K562 (cell line): ENCODE results near the gene RNF215. TPM values are rescaled to one million over a fixed set of nuclear protein-coding genes. Genes with fewer than 3 reads are reported as not detected.
A peak's percentile ranks its signal among the peaks of the same experiment; 100 is the strongest.

ENCODE experiments used
- BHLHE40 ChIP-seq: IDR thresholded peaks from 2 replicates; pipeline ENCODE4 v1.6.1; 2011; ENCODE audit warnings: low read length, improper control_type of control experiment
- CCNT2 ChIP-seq: IDR thresholded peaks from 2 replicates; pipeline ENCODE4 v1.6.1; 2011; ENCODE audit warnings: borderline replicate concordance, low read depth, mild to moderate bottlenecking, moderate library complexity, mixed read lengths, low read length; ENCODE audit not compliant: insufficient read length; ENCODE audit errors: extremely low read depth
- E2F6 ChIP-seq, 2 experiments: IDR thresholded peaks; 2 replicates each; pipeline ENCODE4 v1.6.1; 2011; ENCODE audit warnings: borderline replicate concordance in 1 of 2, control low read depth in 1 of 2, low read depth in 1 of 2, low read length in 1 of 2, mild to moderate bottlenecking in 1 of 2, mixed read lengths in 1 of 2, moderate library complexity in 1 of 2; ENCODE audit not compliant: insufficient read depth in 1 of 2, insufficient read length in 1 of 2, poor library complexity in 1 of 2, severe bottlenecking in 1 of 2; ENCODE audit errors: extremely low read depth in 1 of 2
- GATAD2B ChIP-seq: fragments of 450-650 bp; IDR thresholded peaks from 2 replicates; pipeline ENCODE4 v1.6.1; 2017; ENCODE audit warnings: mild to moderate bottlenecking, borderline replicate concordance
- L3MBTL2 ChIP-seq: fragments of 450-650 bp; IDR thresholded peaks from 2 replicates; pipeline ENCODE4 v1.6.1; 2016; ENCODE audit warnings: mild to moderate bottlenecking, moderate library complexity
- MBD2 ChIP-seq: sonication (generic); IDR thresholded peaks from 2 replicates; pipeline ENCODE4 v1.6.1; 2016; ENCODE audit warnings: low read depth, borderline replicate concordance
- MNT ChIP-seq, 2 experiments: fragments of 450-650 bp; conservative IDR thresholded peaks; 2 replicates each; pipeline ENCODE4 v1.6.1; 2017; ENCODE audit warnings: mild to moderate bottlenecking in 2 of 2, moderate library complexity in 2 of 2
- PML ChIP-seq: IDR thresholded peaks from 2 replicates; pipeline ENCODE4 v1.6.1; 2012; ENCODE audit warnings: low read length, inconsistent platforms
- POLR2AphosphoS5 ChIP-seq: IDR thresholded peaks from 2 replicates; pipeline ENCODE4 v1.6.1; 2011; ENCODE audit warnings: mild to moderate bottlenecking, low read depth, low read length, moderate library complexity; ENCODE audit not compliant: control insufficient read depth, insufficient read depth
- PURB ChIP-seq: sonication (generic); formaldehyde crosslinking; IDR thresholded peaks from 2 replicates; pipeline ENCODE4 v1.9.0; 2021; ENCODE audit warnings: low read depth, mild to moderate bottlenecking, missing genetic modification reagents
- RBM22 ChIP-seq: fragments of 200-400 bp; formaldehyde crosslinking; IDR thresholded peaks from 2 replicates; pipeline ENCODE4 v1.6.1; 2018; ENCODE audit warnings: low read length, low read depth; ENCODE audit not compliant: poor library complexity, severe bottlenecking
- USF1 ChIP-seq: sonication (generic); formaldehyde crosslinking; IDR thresholded peaks from 2 replicates; pipeline ENCODE4 v1.9.0; 2022; ENCODE audit warnings: mild to moderate bottlenecking, missing genetic modification reagents
- ZBTB1 ChIP-seq: sonication (generic); formaldehyde crosslinking; IDR thresholded peaks from 2 replicates; pipeline ENCODE4 v1.8.1; 2023; ENCODE audit warnings: missing genetic modification reagents, low read depth, mild to moderate bottlenecking, borderline replicate concordance
- ZBTB7A ChIP-seq: IDR thresholded peaks from 2 replicates; pipeline ENCODE4 v1.6.1; 2011; ENCODE audit warnings: low read depth, mild to moderate bottlenecking, low read length, moderate library complexity, borderline replicate concordance; ENCODE audit not compliant: control insufficient read depth
- polyA plus RNA-seq, 8 experiments: library from polyadenylated mRNA; depleted of rRNA in 4 of 8; stranded (reverse) in 5 of 8; unstranded in 3 of 8; fragments of >200 nt; fragmentation: Nextera tagmentation in 2 of 8; fragmentation: Illumina TruSeq in 1 of 8; extraction: Ambion mirVana in 2 of 8; extraction: Trizol in 1 of 8; gene quantifications; 2 replicates each; pipeline versions ENCODE4 v1.2.1 to v1.2.3, GENCODE V29; 2011 to 2014; ENCODE audit warnings: inconsistent platforms in 1 of 8, missing spikeins in 1 of 8
- total RNA-seq, 7 experiments: library from RNA; depleted of rRNA in 6 of 7; stranded (reverse); fragments of >200 nt in 6 of 7; fragmentation: Illumina TruSeq in 2 of 7; extraction: Trizol in 2 of 7; gene quantifications; 2 replicates each; pipeline versions ENCODE4 v1.2.1 to v1.2.3, GENCODE V29; 2011 to 2021; ENCODE audit warnings: low replicate concordance in 1 of 7

The RNF215 gene
- total and polyA plus RNA-seq, 9 of the 15 experiments (the other 6 are each of a cell fraction or from before 2014, with no cell fraction given): 0.08 to 9.8 (median 2.7) TPM

- TF ChIP-seq USF1 (CRISPR knock-in tag) (peak; percentile 46), CCNT2 (peak; percentile 38), MNT (conservative IDR thresholded peaks at IDR 0.05) (peak; percentile 49 to 65; a peak in 3 of 4 replicates), PML (no peak), BHLHE40 (peak; percentile 65), RBM22 (no peak), PURB (CRISPR knock-in tag) (no peak), L3MBTL2 (peak; percentile 78), ZBTB7A (peak; percentile 99; the same call in 1 of the 2 replicates), ZBTB1 (CRISPR knock-in tag) (peak; percentile 60; the same call in 1 of the 2 replicates), POLR2AphosphoS5 (peak; percentile 30; the same call in 1 of the 2 replicates), GATAD2B (no peak), MBD2 (no peak), E2F6 (IDR thresholded peaks at IDR 0.05; ENCODE audit: borderline replicate concordance in 1 of 2, extremely low read depth in 1 of 2, insufficient read depth in 1 of 2, insufficient read length in 1 of 2, low read depth in 1 of 2, low read length in 1 of 2, poor library complexity in 1 of 2, severe bottlenecking in 1 of 2) (peak; percentile 65 to 87)
Observed at GRCh38 chr22:30425616-30426387, 38.6 kb upstream of the RNF215 start, which contains the start of gene MTFP1 (continued).
